GM23338 (cell line): ENCODE data around the gene CCL21. TPM values are rescaled to one million over a fixed set of nuclear protein-coding genes. Genes with fewer than 3 reads are reported as not detected.

Experiments
- ATAC-seq: fragments of 200-7000 bp; cut with Tn5 transposase; 3 replicates; pipeline ENCODE4 v1.9.1; 2020
- DNase-seq: peaks from one replicate; pipeline ENCODE4 v3.0.0-alpha.2; 2015; ENCODE audit warnings: low spot score
- H2AFZ ChIP-seq: fragments of 200-600 bp; sonication (generic); 2 replicates; pipeline ENCODE4 v1.8.0; 2016; ENCODE audit warnings: antibody characterized with exemption, mild to moderate bottlenecking, moderate library complexity
- H3F3A ChIP-seq: fragments of 200-600 bp; sonication (generic); replicated peaks from 2 replicates; pipeline ENCODE4 v1.8.0; 2017; ENCODE audit warnings: antibody characterized with exemption, mixed run types, low read depth
- H3K27ac ChIP-seq: fragments of 200-600 bp; sonication (generic); 2 replicates; pipeline ENCODE4 v1.6.1; 2016; ENCODE audit warnings: low read depth
- H3K27me3 ChIP-seq: fragments of 200-600 bp; sonication (generic); 2 replicates; pipeline ENCODE4 v1.8.0; 2016; ENCODE audit warnings: mild to moderate bottlenecking, mixed run types, moderate library complexity; ENCODE audit not compliant: insufficient read depth
- H3K36me3 ChIP-seq: fragments of 200-600 bp; sonication (generic); 2 replicates; pipeline ENCODE4 v1.8.0; 2016; ENCODE audit warnings: mild to moderate bottlenecking; ENCODE audit not compliant: insufficient read depth
- H3K4me1 ChIP-seq: fragments of 200-600 bp; sonication (generic); 2 replicates; pipeline ENCODE4 v1.8.0; 2016; ENCODE audit warnings: mild to moderate bottlenecking, moderate library complexity; ENCODE audit not compliant: insufficient read depth
- H3K4me2 ChIP-seq: fragments of 200-600 bp; sonication (generic); 2 replicates; pipeline ENCODE4 v1.7.1; 2017; ENCODE audit warnings: mixed run types
- H3K4me3 ChIP-seq: fragments of 200-600 bp; sonication (generic); 2 replicates; pipeline ENCODE4 v1.6.1; 2016; ENCODE audit warnings: mixed run types
- H3K79me2 ChIP-seq: fragments of 200-600 bp; sonication (generic); replicated peaks from 2 replicates; pipeline ENCODE4 v1.8.0; 2017; ENCODE audit warnings: mild to moderate bottlenecking; ENCODE audit not compliant: insufficient read depth
- H3K9me2 ChIP-seq: fragments of 200-600 bp; sonication (generic); 2 replicates; pipeline ENCODE4 v1.8.0; 2017; ENCODE audit not compliant: insufficient read depth
- H4K20me1 ChIP-seq: fragments of 200-600 bp; sonication (generic); replicated peaks from 2 replicates; pipeline ENCODE4 v1.8.0; 2017; ENCODE audit warnings: mild to moderate bottlenecking; ENCODE audit not compliant: insufficient read depth
- H3K27ac Mint-ChIP-seq: 2 replicates; pipeline ENCODE4 v1.8.0; 2020; ENCODE audit warnings: inconsistent platforms, mild to moderate bottlenecking, moderate library complexity, mixed read lengths
- H3K27me3 Mint-ChIP-seq: 3 replicates; pipeline ENCODE4 v1.8.0; 2022; ENCODE audit warnings: low read depth, mild to moderate bottlenecking, moderate library complexity, mixed read lengths, inconsistent platforms; ENCODE audit not compliant: insufficient read depth, poor library complexity
- H3K36me3 Mint-ChIP-seq: 3 replicates; pipeline ENCODE4 v1.8.0; 2021; ENCODE audit warnings: low read depth, mild to moderate bottlenecking, inconsistent platforms, moderate library complexity, mixed read lengths
- H3K4me1 Mint-ChIP-seq: 3 replicates; pipeline ENCODE4 v1.8.0; 2020; ENCODE audit warnings: mild to moderate bottlenecking, inconsistent platforms, mixed read lengths
- H3K4me3 Mint-ChIP-seq: 3 replicates; pipeline ENCODE4 v1.8.0; 2021; ENCODE audit warnings: moderate library complexity, mild to moderate bottlenecking, inconsistent platforms, mixed read lengths
- H3K9me3 Mint-ChIP-seq: 3 replicates; pipeline ENCODE4 v1.8.0; 2020; ENCODE audit warnings: moderate library complexity, mild to moderate bottlenecking, inconsistent platforms, mixed read lengths
- polyA plus RNA-seq: library from polyadenylated mRNA; unstranded; fragments of >200 nt; fragmentation: Nextera tagmentation; extraction: Ambion mirVana; gene quantifications from 2 replicates; pipeline ENCODE4 v1.2.1, GENCODE V29; 2016
- total RNA-seq: library from RNA; depleted of rRNA; stranded (reverse); fragments of >200 nt; shearing (Covaris generic); gene quantifications from 2 replicates; pipeline ENCODE4 v1.2.3, GENCODE V29; 2014
- TF ChIP-seq, protein P1 (sequence below): fragments of 250-450 bp; sonication (Bioruptor Pico); IDR thresholded peaks from 2 replicates; pipeline ENCODE4 v1.5.0; 2020; ENCODE audit warnings: mild to moderate bottlenecking, moderate library complexity
- TF ChIP-seq, protein P2 (sequence below), 2 experiments: fragments of 200-600 bp in 1 of 2; sonication (generic) in 1 of 2; conservative IDR thresholded peaks; 2 replicates each; pipeline versions ENCODE4 v1.5.1 to v1.6.1; 2016 to 2017; ENCODE audit warnings: antibody characterized with exemption in 2 of 2, low read depth in 2 of 2, mild to moderate bottlenecking in 2 of 2, moderate library complexity in 1 of 2

The CCL21 gene
- total and polyA plus RNA-seq, 2 experiments from 2014 or later = not detected

DNA sequence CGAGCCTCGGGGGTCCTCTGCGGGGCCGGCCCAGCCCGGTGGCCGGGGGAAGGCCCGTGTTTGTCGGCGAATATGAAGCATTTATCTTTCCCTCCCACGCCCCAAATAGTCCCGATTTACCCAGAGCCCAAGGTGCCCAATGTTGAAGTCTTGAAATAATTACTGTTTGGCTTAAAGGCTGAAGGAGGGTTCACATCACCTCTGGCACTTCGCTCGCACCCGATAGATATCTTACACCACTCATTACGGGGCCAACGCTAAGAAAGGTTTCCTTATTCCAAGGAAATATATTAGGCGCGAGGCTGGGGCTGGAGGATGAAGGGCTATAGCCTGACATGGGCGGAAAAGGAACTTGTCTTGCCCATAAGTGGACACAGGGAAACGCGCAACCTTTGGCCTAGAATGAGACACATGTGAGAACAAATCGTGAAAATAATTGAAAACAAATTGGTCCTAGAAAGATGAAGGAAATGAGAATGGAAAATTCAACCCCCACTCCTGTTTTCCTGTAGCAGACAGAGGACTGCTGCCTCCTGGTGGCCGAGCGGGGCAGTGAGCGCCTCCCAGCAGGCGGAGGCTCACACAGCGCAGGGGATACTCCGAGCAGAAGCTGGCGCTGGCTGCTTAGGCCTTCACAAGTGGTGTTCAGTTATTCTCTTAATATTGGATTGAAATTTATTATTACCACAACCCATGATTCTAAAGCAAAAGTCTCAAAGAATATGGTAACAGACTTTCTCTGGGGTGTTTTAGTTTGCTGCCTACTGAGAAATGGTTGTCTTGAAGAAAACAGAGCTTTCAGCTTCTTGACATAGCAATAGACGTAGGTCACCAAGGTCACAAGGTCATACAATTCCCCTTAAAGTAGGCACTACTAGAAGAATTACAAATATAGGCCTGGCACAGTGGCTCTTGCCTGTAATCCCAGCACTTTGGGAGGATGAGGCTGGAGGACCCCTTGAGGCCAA is 7.9 kb downstream of the CCL21 start:
- ATAC-seq = peak; percentile 81
- Histone ChIP-seq H3K79me2 (no peaks in the 10 kb centered on the region), H3K9me2 (no peaks in the 10 kb centered on the region), H3K27me3 (peaks cover 35% of the 10 kb centered on the region), H3K4me1 (peaks cover 4% of the 10 kb centered on the region; the same call in 1 of the 2 replicates), H3K4me2 (peak overlapping the region; percentile 93), H3K27ac (no peak overlapping the region), H3K4me3 (peak overlapping the region; percentile 77), H3K36me3 (no peaks in the 10 kb centered on the region), H3F3A (no peaks in the 10 kb centered on the region), H2AFZ (peak overlapping the region; percentile 99), H4K20me1 (no peaks in the 10 kb centered on the region; the same call in 1 of the 2 replicates)
- no peaks in the 10 kb centered on the region; the same call in 2 of the 3 replicates for H3K36me3 Mint-ChIP-seq
- TF ChIP-seq, protein P1, sequence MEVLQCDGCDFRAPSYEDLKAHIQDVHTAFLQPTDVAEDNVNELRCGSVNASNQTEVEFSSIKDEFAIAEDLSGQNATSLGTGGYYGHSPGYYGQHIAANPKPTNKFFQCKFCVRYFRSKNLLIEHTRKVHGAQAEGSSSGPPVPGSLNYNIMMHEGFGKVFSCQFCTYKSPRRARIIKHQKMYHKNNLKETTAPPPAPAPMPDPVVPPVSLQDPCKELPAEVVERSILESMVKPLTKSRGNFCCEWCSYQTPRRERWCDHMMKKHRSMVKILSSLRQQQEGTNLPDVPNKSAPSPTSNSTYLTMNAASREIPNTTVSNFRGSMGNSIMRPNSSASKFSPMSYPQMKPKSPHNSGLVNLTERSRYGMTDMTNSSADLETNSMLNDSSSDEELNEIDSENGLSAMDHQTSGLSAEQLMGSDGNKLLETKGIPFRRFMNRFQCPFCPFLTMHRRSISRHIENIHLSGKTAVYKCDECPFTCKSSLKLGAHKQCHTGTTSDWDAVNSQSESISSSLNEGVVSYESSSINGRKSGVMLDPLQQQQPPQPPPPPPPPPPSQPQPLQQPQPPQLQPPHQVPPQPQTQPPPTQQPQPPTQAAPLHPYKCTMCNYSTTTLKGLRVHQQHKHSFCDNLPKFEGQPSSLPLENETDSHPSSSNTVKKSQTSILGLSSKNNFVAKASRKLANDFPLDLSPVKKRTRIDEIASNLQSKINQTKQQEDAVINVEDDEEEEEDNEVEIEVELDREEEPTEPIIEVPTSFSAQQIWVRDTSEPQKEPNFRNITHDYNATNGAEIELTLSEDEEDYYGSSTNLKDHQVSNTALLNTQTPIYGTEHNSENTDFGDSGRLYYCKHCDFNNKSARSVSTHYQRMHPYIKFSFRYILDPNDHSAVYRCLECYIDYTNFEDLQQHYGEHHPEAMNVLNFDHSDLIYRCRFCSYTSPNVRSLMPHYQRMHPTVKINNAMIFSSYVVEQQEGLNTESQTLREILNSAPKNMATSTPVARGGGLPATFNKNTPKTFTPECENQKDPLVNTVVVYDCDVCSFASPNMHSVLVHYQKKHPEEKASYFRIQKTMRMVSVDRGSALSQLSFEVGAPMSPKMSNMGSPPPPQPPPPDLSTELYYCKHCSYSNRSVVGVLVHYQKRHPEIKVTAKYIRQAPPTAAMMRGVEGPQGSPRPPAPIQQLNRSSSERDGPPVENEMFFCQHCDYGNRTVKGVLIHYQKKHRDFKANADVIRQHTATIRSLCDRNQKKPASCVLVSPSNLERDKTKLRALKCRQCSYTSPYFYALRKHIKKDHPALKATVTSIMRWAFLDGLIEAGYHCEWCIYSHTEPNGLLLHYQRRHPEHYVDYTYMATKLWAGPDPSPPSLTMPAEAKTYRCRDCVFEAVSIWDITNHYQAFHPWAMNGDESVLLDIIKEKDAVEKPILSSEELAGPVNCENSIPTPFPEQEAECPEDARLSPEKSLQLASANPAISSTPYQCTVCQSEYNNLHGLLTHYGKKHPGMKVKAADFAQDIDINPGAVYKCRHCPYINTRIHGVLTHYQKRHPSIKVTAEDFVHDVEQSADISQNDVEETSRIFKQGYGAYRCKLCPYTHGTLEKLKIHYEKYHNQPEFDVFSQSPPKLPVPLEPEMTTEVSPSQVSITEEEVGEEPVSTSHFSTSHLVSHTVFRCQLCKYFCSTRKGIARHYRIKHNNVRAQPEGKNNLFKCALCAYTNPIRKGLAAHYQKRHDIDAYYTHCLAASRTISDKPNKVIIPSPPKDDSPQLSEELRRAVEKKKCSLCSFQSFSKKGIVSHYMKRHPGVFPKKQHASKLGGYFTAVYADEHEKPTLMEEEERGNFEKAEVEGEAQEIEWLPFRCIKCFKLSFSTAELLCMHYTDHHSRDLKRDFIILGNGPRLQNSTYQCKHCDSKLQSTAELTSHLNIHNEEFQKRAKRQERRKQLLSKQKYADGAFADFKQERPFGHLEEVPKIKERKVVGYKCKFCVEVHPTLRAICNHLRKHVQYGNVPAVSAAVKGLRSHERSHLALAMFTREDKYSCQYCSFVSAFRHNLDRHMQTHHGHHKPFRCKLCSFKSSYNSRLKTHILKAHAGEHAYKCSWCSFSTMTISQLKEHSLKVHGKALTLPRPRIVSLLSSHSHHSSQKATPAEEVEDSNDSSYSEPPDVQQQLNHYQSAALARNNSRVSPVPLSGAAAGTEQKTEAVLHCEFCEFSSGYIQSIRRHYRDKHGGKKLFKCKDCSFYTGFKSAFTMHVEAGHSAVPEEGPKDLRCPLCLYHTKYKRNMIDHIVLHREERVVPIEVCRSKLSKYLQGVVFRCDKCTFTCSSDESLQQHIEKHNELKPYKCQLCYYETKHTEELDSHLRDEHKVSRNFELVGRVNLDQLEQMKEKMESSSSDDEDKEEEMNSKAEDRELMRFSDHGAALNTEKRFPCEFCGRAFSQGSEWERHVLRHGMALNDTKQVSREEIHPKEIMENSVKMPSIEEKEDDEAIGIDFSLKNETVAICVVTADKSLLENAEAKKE = no peak
- TF ChIP-seq, protein P2, sequence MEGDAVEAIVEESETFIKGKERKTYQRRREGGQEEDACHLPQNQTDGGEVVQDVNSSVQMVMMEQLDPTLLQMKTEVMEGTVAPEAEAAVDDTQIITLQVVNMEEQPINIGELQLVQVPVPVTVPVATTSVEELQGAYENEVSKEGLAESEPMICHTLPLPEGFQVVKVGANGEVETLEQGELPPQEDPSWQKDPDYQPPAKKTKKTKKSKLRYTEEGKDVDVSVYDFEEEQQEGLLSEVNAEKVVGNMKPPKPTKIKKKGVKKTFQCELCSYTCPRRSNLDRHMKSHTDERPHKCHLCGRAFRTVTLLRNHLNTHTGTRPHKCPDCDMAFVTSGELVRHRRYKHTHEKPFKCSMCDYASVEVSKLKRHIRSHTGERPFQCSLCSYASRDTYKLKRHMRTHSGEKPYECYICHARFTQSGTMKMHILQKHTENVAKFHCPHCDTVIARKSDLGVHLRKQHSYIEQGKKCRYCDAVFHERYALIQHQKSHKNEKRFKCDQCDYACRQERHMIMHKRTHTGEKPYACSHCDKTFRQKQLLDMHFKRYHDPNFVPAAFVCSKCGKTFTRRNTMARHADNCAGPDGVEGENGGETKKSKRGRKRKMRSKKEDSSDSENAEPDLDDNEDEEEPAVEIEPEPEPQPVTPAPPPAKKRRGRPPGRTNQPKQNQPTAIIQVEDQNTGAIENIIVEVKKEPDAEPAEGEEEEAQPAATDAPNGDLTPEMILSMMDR (conservative IDR thresholded peaks at IDR 0.05; ENCODE audit: low read depth in 2 of 2) = peak; percentile 96
- DNase-seq = peak; percentile 81
- peaks cover 6% of the 10 kb centered on the region; the same call in 2 of the 3 replicates for H3K9me3 Mint-ChIP-seq
- peaks cover 27% of the 10 kb centered on the region for H3K27me3 Mint-ChIP-seq
- H3K4me1 Mint-ChIP-seq = peaks cover 5% of the 10 kb centered on the region; the same call in 2 of the 3 replicates
- no peak overlapping the region for H3K27ac Mint-ChIP-seq
- H3K4me3 Mint-ChIP-seq = peak overlapping the region; percentile 65
